Measurements from ENCODE around the gene LUC7L3.
"Not testable (repeated sequence)": the region's sequence is repeated elsewhere in the genome, so short reads cannot be mapped to it uniquely, and the experiment has no call there.

The LUC7L3 gene

DNA sequence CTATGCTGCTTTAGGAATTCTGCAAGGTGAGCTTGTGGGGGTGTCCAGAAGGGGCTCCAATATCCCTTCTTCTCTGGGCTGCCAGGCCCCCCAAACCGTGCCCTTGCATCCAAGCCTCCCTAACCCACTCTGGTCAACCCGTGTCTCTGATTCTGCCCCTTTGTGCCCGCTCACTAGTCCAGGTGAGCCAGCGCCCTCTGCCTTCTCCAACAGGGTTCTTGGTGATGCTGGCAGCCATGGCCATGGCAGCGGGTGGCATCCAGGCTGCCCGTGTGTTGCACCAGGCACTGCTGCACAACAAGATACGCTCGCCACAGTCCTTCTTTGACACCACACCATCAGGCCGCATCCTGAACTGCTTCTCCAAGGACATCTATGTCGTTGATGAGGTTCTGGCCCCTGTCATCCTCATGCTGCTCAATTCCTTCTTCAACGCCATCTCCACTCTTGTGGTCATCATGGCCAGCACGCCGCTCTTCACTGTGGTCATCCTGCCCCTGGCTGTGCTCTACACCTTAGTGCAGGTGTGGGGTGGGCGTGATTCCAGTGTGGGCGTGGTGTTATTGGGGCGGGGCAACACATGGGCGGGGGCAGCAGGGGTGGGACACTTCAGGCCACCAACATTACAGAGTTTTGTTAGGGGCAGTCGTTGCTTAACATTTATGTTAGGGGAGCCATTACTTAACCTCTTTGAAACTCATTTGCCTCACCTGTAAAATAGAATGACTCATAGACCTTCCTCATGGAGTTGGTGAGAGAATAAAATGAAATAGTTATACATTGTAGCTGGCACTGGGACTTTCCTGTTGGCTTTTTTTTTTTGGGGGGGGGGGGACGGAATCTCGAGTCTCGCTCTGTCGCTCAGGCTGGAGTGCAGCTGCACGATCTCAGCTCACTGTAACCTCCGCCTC is 43.1 kb upstream of the LUC7L3 start:
- Mint-ChIP-seq H3K27me3 (ENCODE audit: low read depth, poor library complexity) (peaks cover 24% of the 10 kb centered on the region), H3K9me3 (no peaks in the 10 kb centered on the region), H3K36me3 (ENCODE audit: low read depth) (no peaks in the 10 kb centered on the region), H3K4me3 (no peak overlapping the region), H3K4me1 (peaks cover 22% of the 10 kb centered on the region), H3K27ac (no peak overlapping the region)
- TF ChIP-seq CTCF (IDR thresholded peaks at IDR 0.05) = no peak
- DNase-seq = no peak

DNA sequence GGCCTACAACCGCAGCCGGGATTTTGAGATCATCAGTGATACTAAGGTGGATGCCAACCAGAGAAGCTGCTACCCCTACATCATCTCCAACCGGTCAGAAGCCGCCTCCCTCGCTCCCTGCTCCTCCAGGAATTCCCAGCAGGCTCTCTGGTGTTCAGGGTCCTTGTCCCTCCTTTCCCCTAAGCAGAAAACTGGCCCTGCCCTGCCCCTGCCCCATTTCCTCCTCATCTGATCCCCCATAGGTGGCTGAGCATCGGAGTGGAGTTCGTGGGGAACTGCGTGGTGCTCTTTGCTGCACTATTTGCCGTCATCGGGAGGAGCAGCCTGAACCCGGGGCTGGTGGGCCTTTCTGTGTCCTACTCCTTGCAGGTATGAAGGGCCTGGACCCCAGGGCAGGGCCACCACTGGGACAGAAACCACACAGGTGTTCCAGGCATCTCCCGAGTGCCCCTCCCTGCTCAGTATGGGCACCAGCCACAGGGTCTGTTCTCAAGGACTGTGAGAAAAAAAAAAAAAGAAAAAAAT is 41.5 kb upstream of the LUC7L3 start:
- H3K27ac Mint-ChIP-seq = no peak overlapping the region
- H3K4me1 Mint-ChIP-seq = peaks cover 38% of the 10 kb centered on the region
- H3K27me3 Mint-ChIP-seq (ENCODE audit: low read depth, poor library complexity) = peaks cover 26% of the 10 kb centered on the region
- no peak overlapping the region for H3K4me3 Mint-ChIP-seq
- H3K36me3 Mint-ChIP-seq (ENCODE audit: low read depth) = no peaks in the 10 kb centered on the region
- DNase-seq = no peak
- no peaks in the 10 kb centered on the region for H3K9me3 Mint-ChIP-seq
- TF ChIP-seq CTCF (IDR thresholded peaks at IDR 0.05) = no peak

DNA sequence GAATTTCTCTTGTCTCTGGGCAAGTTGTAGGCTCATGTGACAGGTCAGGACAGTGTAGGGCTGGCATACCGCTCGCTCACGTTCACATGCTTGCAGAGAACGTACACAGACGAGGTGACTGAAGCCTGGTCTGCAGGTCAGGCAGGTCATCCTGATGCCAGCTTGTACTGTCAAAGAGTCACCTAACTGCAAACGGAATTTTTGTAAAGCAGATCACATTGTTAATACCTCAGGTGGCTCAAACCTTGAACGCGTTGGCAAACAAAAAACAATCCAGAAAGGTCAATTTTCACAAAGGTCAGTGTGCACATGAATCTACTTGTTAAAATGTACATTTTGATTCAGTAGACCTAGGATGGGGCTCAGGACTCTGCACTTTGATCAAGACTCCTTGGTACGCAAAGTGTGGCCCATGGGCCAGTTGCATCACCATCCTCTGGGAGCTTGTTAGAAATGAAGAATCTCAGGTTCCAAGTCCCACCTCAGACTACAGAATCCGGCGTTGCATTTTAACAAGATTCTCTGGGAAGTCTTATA is 40.3 kb upstream of the LUC7L3 start:
- H3K27me3 Mint-ChIP-seq (ENCODE audit: low read depth, poor library complexity) = peaks cover 20% of the 10 kb centered on the region
- peaks cover 49% of the 10 kb centered on the region for H3K4me1 Mint-ChIP-seq
- H3K9me3 Mint-ChIP-seq = no peaks in the 10 kb centered on the region
- H3K36me3 Mint-ChIP-seq (ENCODE audit: low read depth) = no peaks in the 10 kb centered on the region
- no peak overlapping the region for H3K27ac Mint-ChIP-seq
- no peak for DNase-seq
- H3K4me3 Mint-ChIP-seq = no peak overlapping the region
- no peak for TF ChIP-seq CTCF (IDR thresholded peaks at IDR 0.05)

DNA sequence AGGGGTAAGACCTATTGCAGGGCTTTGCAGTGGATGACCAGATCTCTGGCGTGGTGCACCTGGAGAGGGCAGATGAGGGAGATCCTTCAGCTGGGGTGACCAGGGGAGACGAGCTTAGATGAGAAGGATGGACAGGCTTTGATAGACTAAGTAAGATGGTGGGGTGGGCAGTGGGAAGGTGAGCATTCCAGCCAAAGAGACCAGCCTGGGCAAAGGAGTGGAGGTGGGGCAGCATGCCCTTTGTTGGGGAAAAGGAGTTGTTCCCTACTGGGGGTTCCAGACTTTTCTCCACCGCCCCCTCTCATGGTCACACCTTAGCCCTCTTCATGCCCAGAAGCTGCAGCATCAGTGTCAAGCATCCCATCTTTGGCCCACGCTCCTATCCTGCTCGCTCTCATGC is 39.3 kb upstream of the LUC7L3 start:
- H3K27ac Mint-ChIP-seq = no peak overlapping the region
- DNase-seq = no peak
- H3K36me3 Mint-ChIP-seq (ENCODE audit: low read depth) = no peaks in the 10 kb centered on the region
- peaks cover 17% of the 10 kb centered on the region for H3K27me3 Mint-ChIP-seq (ENCODE audit: low read depth, poor library complexity)
- no peaks in the 10 kb centered on the region for H3K9me3 Mint-ChIP-seq
- no peak for TF ChIP-seq CTCF (IDR thresholded peaks at IDR 0.05)
- H3K4me3 Mint-ChIP-seq = no peak overlapping the region
- peaks cover 60% of the 10 kb centered on the region for H3K4me1 Mint-ChIP-seq

- not testable (repeated sequence) for H3K9me3 Mint-ChIP-seq; H3K4me3 Mint-ChIP-seq; H3K27ac Mint-ChIP-seq; H3K36me3 Mint-ChIP-seq (ENCODE audit: low read depth); DNase-seq
- H3K4me1 Mint-ChIP-seq = peaks cover 66% of the 10 kb centered on the region
- H3K27me3 Mint-ChIP-seq (ENCODE audit: low read depth, poor library complexity) = peaks cover 17% of the 10 kb centered on the region
These were observed 38.7 kb upstream of the LUC7L3 start for GRCh38 chr17:50680543-50681262.
